GM12865 (cell line): ENCODE results near the gene TACR2.

ENCODE experiments used
- DNase-seq: peaks from one replicate; pipeline ENCODE4 v3.0.0; 2010; ENCODE audit warnings: low read depth
- H3K4me3 ChIP-seq: 2 replicates; pipeline ENCODE4 v1.5.1; 2011; ENCODE audit warnings: mild to moderate bottlenecking, low read depth, low read length, control low read depth
- CTCF ChIP-seq: IDR thresholded peaks from 2 replicates; pipeline ENCODE4 v1.5.1; 2011; ENCODE audit warnings: low read length, control low read depth, low read depth, inconsistent platforms; ENCODE audit not compliant: insufficient read depth; ENCODE audit errors: missing control alignments

Gene TACR2

GRCh38 chr10:69413221-69413865 is 3.4 kb downstream of the TACR2 start:
- peak; percentile 59 for TF ChIP-seq CTCF
- H3K4me3 ChIP-seq: no peak overlapping the region
- peak; percentile 47 for DNase-seq

GRCh38 chr10:69412232-69412790 is 4.4 kb downstream of the TACR2 start:
- H3K4me3 ChIP-seq: no peak overlapping the region
- no peak for TF ChIP-seq CTCF
- no peak for DNase-seq

GRCh38 chr10:69411476-69411875 is 5.2 kb downstream of the TACR2 start:
- DNase-seq: no peak
- H3K4me3 ChIP-seq: no peak overlapping the region
- no peak for TF ChIP-seq CTCF

GRCh38 chr10:69410487-69410886 is 6.2 kb downstream of the TACR2 start:
- no peak for DNase-seq
- no peak for TF ChIP-seq CTCF
- no peak overlapping the region for H3K4me3 ChIP-seq

- peak; percentile 77 for DNase-seq
These were observed 6.8 kb downstream of the TACR2 start for GRCh38 chr10:69409968-69410367.

GRCh38 chr10:69409176-69409495 is 7.6 kb downstream of the TACR2 start:
- no peak for DNase-seq
- peak overlapping the region; percentile 10 for H3K4me3 ChIP-seq
- no peak for TF ChIP-seq CTCF

More at GRCh38 chr10:69409968-69410367, 6.8 kb downstream of the TACR2 start:
- TF ChIP-seq CTCF: no peak
- no peak overlapping the region for H3K4me3 ChIP-seq

GRCh38 chr10:69408318-69409175 is 8.2 kb downstream of the TACR2 start:
- TF ChIP-seq CTCF: peak; percentile 56
- H3K4me3 ChIP-seq: peak overlapping the region; percentile 31

More at GRCh38 chr10:69408318-69409175, 8.2 kb downstream of the TACR2 start:
- DNase-seq: peak; percentile 95
